GM12892 (cell line): Measurements from ENCODE around the gene CNTNAP2.

Experiments used
- POLR2A ChIP-seq: IDR thresholded peaks from 2 replicates; pipeline ENCODE4 v1.6.1; 2011; ENCODE audit warnings: low read depth, low read length, control low read depth
- POLR2AphosphoS5 ChIP-seq: IDR thresholded peaks from 2 replicates; pipeline ENCODE4 v1.6.1; 2011; ENCODE audit warnings: low read depth, low read length, control low read depth

DNA sequence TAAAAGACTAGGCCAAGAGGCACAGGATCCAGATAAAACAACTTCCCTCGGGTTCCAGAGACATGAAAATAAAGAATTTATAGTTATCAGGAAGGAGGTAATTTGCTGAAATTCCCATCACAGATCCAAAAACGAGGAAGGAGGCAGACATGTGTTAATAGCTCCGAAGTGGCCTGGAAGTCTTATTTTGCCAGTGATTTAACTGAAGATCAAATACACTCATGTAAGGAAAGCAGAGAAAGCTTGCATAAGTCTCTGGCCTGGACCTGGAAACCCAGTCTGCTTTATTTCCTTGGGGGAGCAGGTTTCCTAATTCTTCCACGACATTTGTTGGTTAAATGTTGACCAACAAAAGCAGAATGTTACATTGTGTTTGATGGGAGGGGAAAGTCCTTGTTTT is 1975.3 kb downstream of the CNTNAP2 start:
- no peak for TF ChIP-seq POLR2A
- no peak for TF ChIP-seq POLR2AphosphoS5
